ENCODE data around the gene TXNDC15.
"Not testable (repeated sequence)": the region's sequence is repeated elsewhere in the genome, so short reads cannot be mapped to it uniquely, and the experiment has no call there.

The TXNDC15 gene

DNA sequence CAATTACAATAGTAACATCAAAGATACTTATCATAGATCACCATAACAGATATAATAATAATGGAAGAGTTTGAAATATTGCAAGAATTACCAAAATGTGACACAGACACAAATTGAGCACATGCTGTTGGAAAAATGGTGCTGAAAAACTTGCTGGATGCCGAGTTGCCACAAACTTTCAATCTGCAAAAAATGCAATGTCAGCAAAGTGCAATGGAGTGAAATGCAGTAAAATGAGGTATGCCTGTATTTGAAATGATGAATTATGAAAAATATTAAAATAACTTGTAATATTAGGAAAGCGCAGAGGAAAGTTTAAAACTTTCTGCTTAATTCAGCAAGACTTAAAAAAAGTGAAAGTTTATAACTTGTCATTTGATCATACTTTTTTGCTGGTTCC is 18.8 kb downstream of the TXNDC15 start:
- Histone ChIP-seq H3K27me3 (no peaks in the 10 kb centered on the region), H3K4me3 (no peak overlapping the region), H3K4me1 (no peaks in the 10 kb centered on the region), H3K9me3 (peaks cover 30% of the 10 kb centered on the region), H3K36me3 (peaks cover 89% of the 10 kb centered on the region), H3K9ac (no peak overlapping the region), H3K27ac (no peak overlapping the region), H3K4me2 (no peak overlapping the region), H4K20me1 (peaks cover 7% of the 10 kb centered on the region; the same call in 1 of the 2 replicates)
- TF ChIP-seq Cebpa-rat (IDR thresholded peaks at IDR 0.05), result no peak

DNA sequence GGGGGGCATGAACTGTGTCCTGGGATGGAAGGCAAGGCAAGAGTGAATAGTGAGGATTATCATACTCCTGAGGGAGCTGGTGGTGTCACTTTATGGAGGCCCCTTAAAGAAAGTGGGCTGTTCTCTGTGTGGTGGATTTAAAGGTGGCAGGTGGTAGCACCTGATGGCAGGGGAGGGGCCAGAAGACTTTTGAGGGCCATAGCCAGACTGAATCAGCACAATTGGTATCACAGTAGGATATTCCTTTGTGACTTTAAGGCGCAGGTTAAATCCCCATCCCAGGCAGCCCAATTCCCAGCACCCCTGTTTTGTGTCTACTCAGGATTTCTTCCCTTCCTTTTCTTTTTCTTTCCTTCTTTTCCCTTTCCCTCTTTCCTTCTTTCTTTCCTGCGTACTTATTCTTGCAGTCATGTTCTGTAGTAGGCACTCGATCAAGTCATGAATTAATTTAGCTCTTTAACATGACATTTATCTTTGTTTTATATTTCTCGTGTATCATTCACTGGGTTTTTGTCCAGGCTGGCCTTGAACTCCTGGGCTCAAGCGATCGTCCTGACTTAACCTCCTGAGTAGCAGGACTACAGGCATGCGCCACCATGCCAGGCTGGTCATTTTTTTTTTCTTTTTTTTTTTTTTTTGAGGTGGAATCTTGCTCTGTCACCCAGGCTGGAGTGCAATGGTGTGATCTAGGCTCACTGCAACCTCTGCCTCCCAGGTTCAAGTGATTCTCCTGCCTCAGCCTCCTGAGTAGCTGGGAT is 19.8 kb downstream of the TXNDC15 start:
- no peaks in the 10 kb centered on the region for H3K4me1 ChIP-seq
- no peak for TF ChIP-seq Cebpa-rat (IDR thresholded peaks at IDR 0.05)

GRCh38 chr5:134902071-134902801 is 28.1 kb downstream of the TXNDC15 start:
- peak overlapping the region; percentile 78 for H3K4me2 ChIP-seq
- H3K9me3 ChIP-seq, result no peaks in the 10 kb centered on the region
- peaks cover 48% of the 10 kb centered on the region for H3K4me1 ChIP-seq
- TF ChIP-seq Cebpa-rat (IDR thresholded peaks at IDR 0.05), result no peak
- H3K9ac ChIP-seq, result peak overlapping the region; percentile 38
- no peaks in the 10 kb centered on the region for H3K27me3 ChIP-seq
- H3K36me3 ChIP-seq, result peaks cover 34% of the 10 kb centered on the region
- H3K4me3 ChIP-seq, result no peak overlapping the region
- no peaks in the 10 kb centered on the region for H4K20me1 ChIP-seq
- peak overlapping the region; percentile 79 for H3K27ac ChIP-seq

More for the DNA sequence above, 19.8 kb downstream of the TXNDC15 start:
- peaks cover 84% of the 10 kb centered on the region for H3K36me3 ChIP-seq
- H3K4me2 ChIP-seq, result no peak overlapping the region
- no peak overlapping the region for H3K4me3 ChIP-seq
- peaks cover 28% of the 10 kb centered on the region for H3K9me3 ChIP-seq
- no peaks in the 10 kb centered on the region; the same call in 1 of the 2 replicates for H4K20me1 ChIP-seq
- H3K9ac ChIP-seq, result no peak overlapping the region
- H3K27ac ChIP-seq, result no peak overlapping the region
- no peaks in the 10 kb centered on the region for H3K27me3 ChIP-seq

- no peaks in the 10 kb centered on the region for H3K9me3 ChIP-seq
- no peaks in the 10 kb centered on the region for H4K20me1 ChIP-seq
- H3K4me1 ChIP-seq, result peaks cover 52% of the 10 kb centered on the region
- peaks cover 29% of the 10 kb centered on the region for H3K36me3 ChIP-seq
- peak within 1 kb of the TSS; percentile 99 for H3K27ac ChIP-seq
- peak within 1 kb of the TSS; percentile 78 for H3K4me2 ChIP-seq
- H3K4me3 ChIP-seq, result peak within 1 kb of the TSS; percentile 89
- no peaks in the 10 kb centered on the region for H3K27me3 ChIP-seq
- peak within 1 kb of the TSS; percentile 96 for H3K9ac ChIP-seq
- TF ChIP-seq Cebpa-rat (IDR thresholded peaks at IDR 0.05), result no peak
Measured at GRCh38 chr5:134904610-134905245, 30.6 kb downstream of the TXNDC15 start, which contains the start of gene PCBD2. PCBD2 (plus strand) TSS chr5:134905131; CDS start chr5:134905140, 9 bp downstream.

GRCh38 chr5:134905246-134905996 is 31.2 kb downstream of the TXNDC15 start:
- Histone ChIP-seq H3K4me2 (peak overlapping the region; percentile 78), H3K9ac (peak overlapping the region; percentile 96), H3K4me3 (peak overlapping the region; percentile 89), H3K36me3 (peaks cover 29% of the 10 kb centered on the region), H4K20me1 (no peaks in the 10 kb centered on the region), H3K27ac (peak overlapping the region; percentile 99), H3K27me3 (no peaks in the 10 kb centered on the region), H3K9me3 (no peaks in the 10 kb centered on the region), H3K4me1 (peaks cover 52% of the 10 kb centered on the region)
- TF ChIP-seq Cebpa-rat (IDR thresholded peaks at IDR 0.05), result no peak

- H4K20me1 ChIP-seq, result no peaks in the 10 kb centered on the region
- H3K27me3 ChIP-seq, result no peaks in the 10 kb centered on the region
- H3K4me2 ChIP-seq, result peak overlapping the region; percentile 78
- H3K27ac ChIP-seq, result no peak overlapping the region
- no peak for TF ChIP-seq Cebpa-rat (IDR thresholded peaks at IDR 0.05)
- H3K4me1 ChIP-seq, result peaks cover 42% of the 10 kb centered on the region
- no peak overlapping the region for H3K9ac ChIP-seq
- H3K4me3 ChIP-seq, result no peak overlapping the region
- no peaks in the 10 kb centered on the region for H3K9me3 ChIP-seq
- peaks cover 35% of the 10 kb centered on the region for H3K36me3 ChIP-seq
Measured at GRCh38 chr5:134906811-134907210, 32.6 kb downstream of the TXNDC15 start.

DNA sequence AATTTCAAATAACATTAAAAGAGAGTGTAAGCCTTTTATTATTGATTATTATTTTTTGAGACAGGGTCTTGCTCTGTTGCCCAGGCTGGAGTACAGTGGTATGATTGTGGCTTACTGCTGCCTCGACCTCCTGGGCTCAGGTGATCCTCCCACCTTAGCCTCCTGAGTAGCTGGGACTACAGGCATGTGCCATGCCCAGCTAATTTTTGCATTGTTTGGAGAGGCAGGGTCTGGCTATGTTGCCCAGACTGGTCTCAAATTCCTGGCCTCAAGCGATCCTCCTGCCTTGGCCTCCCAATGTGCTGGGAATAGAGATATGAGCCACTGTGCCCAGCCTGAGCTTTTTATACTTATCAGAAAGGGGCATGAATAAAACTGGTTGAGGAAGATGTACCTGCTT is 36.6 kb downstream of the TXNDC15 start:
- H3K27ac ChIP-seq, H3K4me2 ChIP-seq, H3K4me3 ChIP-seq, H3K27me3 ChIP-seq, H4K20me1 ChIP-seq, H3K9ac ChIP-seq, H3K9me3 ChIP-seq: not testable (repeated sequence)
- H3K4me1 ChIP-seq, result peaks cover 17% of the 10 kb centered on the region
- peaks cover 74% of the 10 kb centered on the region for H3K36me3 ChIP-seq

- no peak overlapping the region for H3K4me2 ChIP-seq
- no peak overlapping the region for H3K27ac ChIP-seq
- no peaks in the 10 kb centered on the region for H3K9me3 ChIP-seq
- TF ChIP-seq Cebpa-rat (IDR thresholded peaks at IDR 0.05), result no peak
- H3K36me3 ChIP-seq, result peaks cover 79% of the 10 kb centered on the region
- no peaks in the 10 kb centered on the region for H3K27me3 ChIP-seq
- H4K20me1 ChIP-seq, result 0 out of 2 replicates have a peak, but pooled peaks cover 10% of the 10 kb centered on the region
- no peak overlapping the region for H3K9ac ChIP-seq
- no peak overlapping the region for H3K4me3 ChIP-seq
- peaks cover 10% of the 10 kb centered on the region for H3K4me1 ChIP-seq
Measured at GRCh38 chr5:134911285-134912206, 37.4 kb downstream of the TXNDC15 start.
